DOHH2 (cell line): ENCODE data around the gene MEOX1.

Source experiments
- CTCF ChIP-seq: fragments of 200-600 bp; sonication (generic); IDR thresholded peaks from one replicate; pipeline ENCODE4 v1.5.1; 2014; ENCODE audit warnings: antibody characterized with exemption, mild to moderate bottlenecking, low read depth, low read length; ENCODE audit not compliant: poor library complexity, severe bottlenecking
- EZH2phosphoT487 ChIP-seq: fragments of 200-600 bp; sonication (generic); IDR thresholded peaks from 2 replicates; pipeline ENCODE4 v1.6.1; 2017; ENCODE audit warnings: borderline replicate concordance, mild to moderate bottlenecking, antibody characterized with exemption, low read length, moderate library complexity, mixed read lengths

- TF ChIP-seq CTCF (no peak), EZH2phosphoT487 (no peak)
Observed at GRCh38 chr17:43707184-43707583, 45.5 kb upstream of the MEOX1 start.
